Measurements from ENCODE around the gene TGM1.

The TGM1 gene

DNA sequence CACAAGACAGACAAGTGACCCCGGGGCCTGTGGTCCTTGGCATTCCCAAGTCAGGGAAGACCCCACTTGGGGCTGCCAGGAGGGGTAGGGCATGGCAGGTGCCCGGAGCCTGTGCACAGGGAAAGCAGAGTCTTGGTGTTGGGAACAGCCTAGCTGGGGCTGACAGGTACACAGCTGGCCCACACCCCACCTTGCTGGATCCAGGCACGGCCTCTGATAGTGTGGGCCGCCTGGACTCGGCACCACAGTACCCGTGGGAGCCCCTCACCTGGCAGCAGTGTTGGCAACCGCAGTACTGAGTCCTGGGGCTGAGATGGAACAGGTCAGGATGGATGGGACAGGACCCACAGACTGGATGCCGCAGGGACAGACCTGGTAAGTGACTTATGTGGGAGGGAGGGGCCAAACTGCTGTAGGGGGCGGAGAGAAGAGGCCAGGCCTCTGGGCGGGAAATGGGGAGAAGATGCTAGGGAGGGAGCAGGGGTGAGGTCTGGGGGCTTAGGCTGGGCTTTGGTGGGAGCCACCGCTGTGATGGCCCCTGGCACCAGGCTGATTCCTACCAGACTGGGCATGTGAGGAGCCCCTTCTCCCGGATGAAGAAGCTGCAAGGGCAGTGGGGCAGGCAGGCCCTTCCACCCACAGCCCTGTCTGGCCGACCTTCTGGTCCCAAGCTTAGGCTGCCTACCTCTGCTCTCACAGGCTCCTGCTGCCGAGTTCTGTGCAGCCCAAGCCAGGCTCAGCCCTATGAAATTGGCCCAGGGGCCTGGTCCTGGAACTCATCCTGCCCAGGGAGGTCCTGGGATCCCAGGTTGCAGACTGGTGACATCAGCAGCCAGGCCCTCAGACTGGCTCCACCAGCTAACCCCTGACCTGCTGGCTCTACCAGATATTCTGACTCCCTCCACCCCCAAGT, at the start of gene TGM1:
Gene TGM1, minus strand, starts transcription at position 357 of the 913 bp plus-strand sequence. CDS start 825 bp downstream, outside the sequence.
- no peak for DNase-seq

DNA sequence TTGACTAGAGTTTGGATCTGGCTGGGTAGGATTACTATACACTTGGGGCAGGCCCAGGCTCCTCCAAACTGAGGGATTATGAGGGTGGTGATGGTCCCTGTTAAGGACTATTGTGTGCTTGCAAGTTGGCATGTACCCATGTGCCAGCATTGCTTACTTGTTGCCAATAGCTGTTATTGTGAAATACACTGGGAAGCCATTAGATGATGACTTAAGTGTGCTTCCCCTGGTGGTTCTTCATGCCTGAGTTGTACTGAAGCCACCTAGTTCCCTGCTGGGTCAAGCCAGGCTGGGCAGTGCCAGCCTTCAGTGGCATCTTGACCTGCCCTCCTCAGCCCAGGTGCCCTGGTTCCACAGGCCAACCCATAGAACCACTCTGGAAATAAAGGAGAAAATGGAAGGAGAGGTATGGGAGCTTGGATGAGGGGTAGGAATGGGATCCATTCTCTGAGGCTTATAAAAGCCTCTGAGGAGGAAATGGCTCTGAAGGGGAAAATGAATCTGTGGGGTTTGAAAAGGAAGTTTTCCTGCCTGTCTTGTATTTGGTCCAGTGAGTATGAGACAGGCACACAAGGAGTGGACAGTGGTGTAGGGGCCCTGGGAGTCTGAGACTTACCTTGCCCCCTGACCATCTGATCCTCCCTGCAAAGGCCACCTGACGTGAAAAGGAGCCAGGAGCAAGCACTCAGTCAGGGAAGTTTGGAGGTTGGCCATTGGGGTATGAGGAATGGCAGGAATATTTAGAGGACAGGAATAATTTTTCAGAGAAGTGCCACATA, 49.0 kb upstream of the TGM1 start:
- no peak for DNase-seq

DNA sequence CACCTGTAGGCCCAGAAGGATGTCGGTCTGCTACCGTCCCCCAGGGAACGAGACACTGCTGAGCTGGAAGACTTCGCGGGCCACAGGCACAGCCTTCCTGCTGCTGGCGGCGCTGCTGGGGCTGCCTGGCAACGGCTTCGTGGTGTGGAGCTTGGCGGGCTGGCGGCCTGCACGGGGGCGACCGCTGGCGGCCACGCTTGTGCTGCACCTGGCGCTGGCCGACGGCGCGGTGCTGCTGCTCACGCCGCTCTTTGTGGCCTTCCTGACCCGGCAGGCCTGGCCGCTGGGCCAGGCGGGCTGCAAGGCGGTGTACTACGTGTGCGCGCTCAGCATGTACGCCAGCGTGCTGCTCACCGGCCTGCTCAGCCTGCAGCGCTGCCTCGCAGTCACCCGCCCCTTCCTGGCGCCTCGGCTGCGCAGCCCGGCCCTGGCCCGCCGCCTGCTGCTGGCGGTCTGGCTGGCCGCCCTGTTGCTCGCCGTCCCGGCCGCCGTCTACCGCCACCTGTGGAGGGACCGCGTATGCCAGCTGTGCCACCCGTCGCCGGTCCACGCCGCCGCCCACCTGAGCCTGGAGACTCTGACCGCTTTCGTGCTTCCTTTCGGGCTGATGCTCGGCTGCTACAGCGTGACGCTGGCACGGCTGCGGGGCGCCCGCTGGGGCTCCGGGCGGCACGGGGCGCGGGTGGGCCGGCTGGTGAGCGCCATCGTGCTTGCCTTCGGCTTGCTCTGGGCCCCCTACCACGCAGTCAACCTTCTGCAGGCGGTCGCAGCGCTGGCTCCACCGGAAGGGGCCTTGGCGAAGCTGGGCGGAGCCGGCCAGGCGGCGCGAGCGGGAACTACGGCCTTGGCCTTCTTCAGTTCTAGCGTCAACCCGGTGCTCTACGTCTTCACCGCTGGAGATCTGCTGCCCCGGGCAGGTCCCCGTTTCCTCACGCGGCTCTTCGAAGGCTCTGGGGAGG, 47.9 kb upstream of the TGM1 start, which contains the start of gene LTB4R:
Gene LTB4R, plus strand, starts transcription at position 857 of the 959 bp plus-strand sequence. CDS start 4,150 bp downstream, outside the sequence.
- DNase-seq, result peak; percentile 50

DNA sequence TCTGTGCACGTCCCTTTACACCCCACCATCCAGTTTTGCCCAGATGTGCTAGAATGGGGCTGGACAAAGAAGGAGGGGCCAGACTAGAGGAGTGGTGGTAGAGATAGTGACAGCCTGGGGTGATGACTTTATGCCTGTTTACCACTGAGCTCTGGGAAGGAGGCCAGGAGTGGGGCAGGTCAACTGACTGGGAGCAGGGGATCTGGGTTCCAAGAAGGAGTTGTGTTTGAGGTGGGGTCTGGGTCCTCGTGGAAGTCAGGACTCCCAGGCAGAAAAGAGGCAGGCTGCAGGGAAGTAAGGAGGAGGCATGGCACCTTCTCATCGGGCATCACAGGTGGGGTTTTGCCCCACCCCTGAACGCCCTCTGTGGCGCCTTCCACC, 47.3 kb upstream of the TGM1 start:
- DNase-seq, result no peak

DNA sequence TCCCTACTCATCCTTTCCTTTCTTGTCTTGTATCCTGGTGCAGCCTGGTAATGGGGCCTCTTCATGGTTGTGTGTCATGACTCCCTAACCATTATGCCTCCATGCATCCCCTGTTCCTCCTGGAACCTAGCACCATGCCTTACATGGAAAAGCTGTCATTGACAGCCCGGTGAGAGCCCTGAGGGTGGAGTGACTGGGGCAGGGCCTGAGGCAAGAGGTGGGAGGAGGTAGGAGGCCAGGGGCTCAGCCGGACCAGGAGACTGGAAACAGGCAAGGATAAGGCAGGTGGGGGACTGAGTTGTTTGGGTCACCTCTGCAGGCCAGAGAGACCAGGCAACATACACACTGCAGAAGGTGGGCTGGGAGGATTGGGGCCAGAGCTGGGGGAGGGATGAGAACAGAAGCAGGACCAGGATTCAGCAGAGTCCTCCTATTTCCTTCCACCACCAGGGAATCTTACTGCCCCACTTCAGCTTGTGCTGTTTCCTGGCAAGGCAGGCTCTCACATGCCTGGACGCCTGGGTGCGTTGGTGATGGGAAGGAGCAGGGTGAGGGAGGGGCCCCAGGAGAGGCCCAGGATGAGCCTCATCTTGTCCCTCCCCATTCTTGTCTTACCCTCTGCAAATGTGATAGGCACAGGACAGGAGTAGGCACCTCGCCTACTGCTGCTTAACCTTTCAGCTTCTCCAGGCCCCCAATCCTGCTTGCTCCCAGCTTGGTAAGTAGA, 46.7 kb upstream of the TGM1 start, which contains the start of gene LTB4R2:
Gene LTB4R2, plus strand, starts transcription at position 603 of the 727 bp plus-strand sequence. CDS start 525 bp downstream, outside the sequence.
- no peak for DNase-seq

GRCh38 chr14:24308342-24309124, 45.6 kb upstream of the TGM1 start:
- no peak for DNase-seq

GRCh38 chr14:24307575-24308341, 44.8 kb upstream of the TGM1 start, which contains the start of gene CIDEB:
CIDEB (minus strand) TSS chr14:24307977; CDS start chr14:24307858, 119 bp downstream.
- peak; percentile 51 for DNase-seq

GRCh38 chr14:24307156-24307574, 44.2 kb upstream of the TGM1 start:
- DNase-seq, result no peak

GRCh38 chr14:24304019-24304387, 41.0 kb upstream of the TGM1 start:
- DNase-seq, result no peak

- DNase-seq, result no peak
Observed at GRCh38 chr14:24300326-24300980, 37.5 kb upstream of the TGM1 start.

DNA sequence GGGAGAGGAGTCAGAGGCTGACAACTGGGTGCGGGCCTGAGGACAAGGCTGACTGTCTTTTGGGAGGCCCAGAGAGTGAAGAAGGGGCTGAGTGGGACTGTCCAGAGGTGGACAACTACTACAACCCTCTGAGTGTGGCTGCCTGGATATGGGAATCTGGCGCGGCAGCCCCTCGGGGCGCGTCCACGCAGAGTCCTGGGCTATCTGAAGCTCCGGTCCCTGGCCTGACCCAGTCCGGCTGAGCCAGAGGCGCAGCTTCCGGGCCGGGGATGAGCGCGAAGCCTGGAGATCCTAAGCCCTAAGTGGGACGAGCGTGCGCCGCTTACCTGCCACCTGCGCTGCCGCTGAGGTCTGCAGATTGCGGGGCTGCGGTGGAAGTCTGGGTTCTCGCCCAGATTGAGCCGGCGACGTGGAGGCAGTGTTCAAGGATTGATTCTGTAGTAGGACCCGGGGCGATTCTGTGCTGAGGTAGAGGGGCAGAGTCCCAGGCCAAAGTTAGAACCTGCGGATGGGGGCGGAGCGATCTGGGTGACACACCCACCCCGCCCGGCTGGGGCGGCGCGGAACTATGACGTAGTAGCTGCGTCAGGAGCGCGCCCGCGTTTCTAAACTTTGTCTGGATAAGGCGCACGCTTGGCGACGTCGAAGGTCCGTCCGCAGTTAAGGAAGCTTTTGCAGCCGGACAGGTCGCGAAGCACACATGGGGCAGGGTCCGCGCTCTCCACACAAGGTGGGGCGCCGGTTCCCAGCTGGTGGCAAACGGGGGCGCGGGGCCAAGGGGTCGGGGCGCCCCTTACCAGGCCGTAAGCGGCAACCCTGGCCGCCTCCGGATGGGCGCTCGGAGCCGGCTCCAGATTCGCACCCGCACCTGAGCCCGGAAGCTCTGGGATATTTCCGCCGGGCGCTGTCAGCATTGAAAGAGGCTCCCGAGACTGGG, 36.5 kb upstream of the TGM1 start, which contains the start of the genes DHRS1 and NOP9:
Gene DHRS1, minus strand, starts transcription at position 526 of the 937 bp plus-strand sequence. CDS start 674 bp downstream, outside the sequence.
Gene NOP9, plus strand, starts transcription at position 596 of the 937 bp plus-strand sequence. Its CDS starts 105 bp downstream, at position 701.
- peak; percentile 94 for DNase-seq

DNA sequence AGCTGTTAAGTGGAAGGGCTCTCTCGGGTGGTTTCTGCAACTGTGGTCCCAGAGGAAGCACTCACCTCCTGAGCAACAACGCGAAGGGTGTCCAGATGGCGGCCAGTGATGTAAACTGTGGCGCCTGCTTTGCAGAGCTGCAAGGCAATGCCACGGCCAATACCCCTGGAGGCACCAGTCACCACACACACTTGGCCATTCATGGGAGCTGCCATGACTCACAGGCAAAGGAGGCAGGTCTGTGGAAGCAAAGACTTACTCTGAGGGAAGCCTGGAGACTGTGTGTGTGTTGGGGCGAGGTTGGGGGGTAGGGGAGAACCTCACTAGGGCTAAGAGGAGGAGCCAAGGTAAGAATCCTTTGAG, 35.9 kb upstream of the TGM1 start:
- no peak for DNase-seq

GRCh38 chr14:24297190-24297964, 34.4 kb upstream of the TGM1 start:
- no peak for DNase-seq

GRCh38 chr14:24296341-24297157, 33.6 kb upstream of the TGM1 start:
- peak; percentile 67 for DNase-seq

- DNase-seq, result no peak
Observed at GRCh38 chr14:24293525-24293924, 30.5 kb upstream of the TGM1 start.

Data from stimulated activated CD4-positive, alpha-beta T cell treated with anti-CD3 and anti-CD28 coated beads, Interleukin-12 subunit alpha, Interleukin-12 subunit beta, amount 100 ng/mL, for 4 hours (primary cell).